Hepatocyte (in vitro differentiated cells): ENCODE results near the gene RBFOX2. TPM values are rescaled to one million over a fixed set of nuclear protein-coding genes. Genes with fewer than 3 reads are reported as not detected.

ENCODE experiments used
- DNase-seq: peaks from one replicate; pipeline ENCODE4 v3.0.0-alpha.2; 2016; ENCODE audit warnings: low spot score
- H2AFZ ChIP-seq: fragments of 200-600 bp; sonication (generic); 2 replicates; pipeline ENCODE4 v1.6.0; 2016; ENCODE audit warnings: antibody characterized with exemption, mild to moderate bottlenecking
- H3K27ac ChIP-seq: fragments of 200-600 bp; sonication (generic); 2 replicates; pipeline ENCODE4 v1.5.1; 2016; ENCODE audit warnings: mild to moderate bottlenecking
- H3K27me3 ChIP-seq: fragments of 200-600 bp; sonication (generic); 2 replicates; pipeline ENCODE4 v1.6.1; 2016
- H3K36me3 ChIP-seq: fragments of 200-600 bp; sonication (generic); replicated peaks from 2 replicates; pipeline ENCODE4 v1.5.1; 2016; ENCODE audit warnings: low read depth; ENCODE audit not compliant: insufficient read depth
- H3K4me1 ChIP-seq: fragments of 200-600 bp; sonication (generic); 2 replicates; pipeline ENCODE4 v1.5.1; 2016; ENCODE audit warnings: mild to moderate bottlenecking, moderate library complexity; ENCODE audit not compliant: insufficient read depth
- H3K4me2 ChIP-seq: fragments of 200-600 bp; sonication (generic); 2 replicates; pipeline ENCODE4 v1.6.0; 2016
- H3K4me3 ChIP-seq: fragments of 200-600 bp; sonication (generic); 2 replicates; pipeline ENCODE4 v1.5.1; 2016; ENCODE audit warnings: mild to moderate bottlenecking
- H3K79me2 ChIP-seq: fragments of 200-600 bp; sonication (generic); 2 replicates; pipeline ENCODE4 v1.6.0; 2017; ENCODE audit warnings: mild to moderate bottlenecking
- H3K9me2 ChIP-seq: fragments of 200-600 bp; sonication (generic); replicated peaks from 2 replicates; pipeline ENCODE4 v1.6.0; 2017; ENCODE audit warnings: mild to moderate bottlenecking; ENCODE audit not compliant: insufficient read depth
- H3K9me3 ChIP-seq: fragments of 200-600 bp; sonication (generic); 2 replicates; pipeline ENCODE4 v1.5.1; 2016; ENCODE audit warnings: low read depth, mild to moderate bottlenecking
- H4K20me1 ChIP-seq: fragments of 200-600 bp; sonication (generic); 2 replicates; pipeline ENCODE4 v1.6.0; 2016; ENCODE audit warnings: mild to moderate bottlenecking; ENCODE audit not compliant: insufficient read depth, poor library complexity, severe bottlenecking
- EZH2 ChIP-seq: fragments of 200-600 bp; sonication (generic); IDR thresholded peaks from 2 replicates; pipeline ENCODE4 v1.6.1; 2016; ENCODE audit warnings: antibody characterized with exemption, mild to moderate bottlenecking, borderline replicate concordance
- EZH2phosphoT487 ChIP-seq: fragments of 200-600 bp; sonication (generic); IDR thresholded peaks from one replicate; pipeline ENCODE4 v1.6.1; 2018; ENCODE audit warnings: antibody characterized with exemption, mild to moderate bottlenecking, low read depth, moderate library complexity; ENCODE audit not compliant: unreplicated experiment, severe bottlenecking
- WGBS: methylation state at CpG from one replicate; pipeline ENCODE4 v1.1.6; 2016; ENCODE audit warnings: low lambda C conversion rate; ENCODE audit errors: missing lambda C conversion rate; 5-methylcytosine and 5-hydroxymethylcytosine counted together
- polyA plus RNA-seq: library from polyadenylated mRNA; unstranded; fragments of >200 nt; fragmentation: Nextera tagmentation; extraction: Ambion mirVana; gene quantifications from 2 replicates; pipeline ENCODE4 v1.2.1, GENCODE V29; 2016
- total RNA-seq: library from RNA; depleted of rRNA; stranded (reverse); fragments of >200 nt; gene quantifications from 2 replicates; pipeline ENCODE4 v1.2.3, GENCODE V29; 2014
- TF ChIP-seq, protein P1 (sequence below): fragments of 200-600 bp; sonication (generic); IDR thresholded peaks from 2 replicates; pipeline ENCODE4 v1.5.1; 2016; ENCODE audit warnings: antibody characterized with exemption, mild to moderate bottlenecking; ENCODE audit not compliant: poor library complexity

RBFOX2 gene
- total and polyA plus RNA-seq, 2 experiments from 2014 or later: 76.7 to 133 TPM

DNA sequence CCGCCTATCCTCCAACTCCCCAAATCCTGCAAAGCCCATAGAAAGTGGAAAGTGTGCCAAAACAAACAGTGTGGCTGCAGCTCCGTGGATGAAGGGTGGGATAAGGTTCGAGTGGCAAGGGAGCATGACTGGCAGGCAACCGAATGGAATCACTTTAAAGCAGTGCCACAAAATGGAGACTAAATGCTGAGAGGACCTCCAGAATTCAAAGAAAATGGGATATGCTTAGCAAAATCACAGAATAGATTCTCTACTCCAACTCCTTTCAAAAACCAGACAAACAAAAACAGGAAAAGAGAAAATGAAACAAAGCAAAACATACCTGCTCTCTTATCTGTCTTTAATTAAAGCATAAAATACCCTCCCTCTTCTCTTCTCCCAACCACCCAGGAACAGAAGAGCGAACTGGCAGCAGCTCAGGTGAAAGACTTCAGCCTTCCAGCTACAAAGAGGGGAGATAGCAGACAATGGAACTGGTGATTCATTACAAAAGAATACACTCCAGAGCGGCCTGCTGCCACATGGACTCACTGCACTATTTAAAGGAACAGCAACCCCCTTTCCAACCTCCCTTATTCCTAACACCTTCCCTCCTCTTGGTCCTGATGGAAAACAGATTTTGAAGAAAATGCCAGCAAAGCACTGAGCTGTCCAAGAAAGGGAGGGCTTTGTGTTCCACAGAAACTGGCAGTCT lies 192.5 kb downstream of the RBFOX2 start:
- H3K9me3 ChIP-seq: no peaks in the 10 kb centered on the region
- peaks cover 82% of the 10 kb centered on the region for H3K79me2 ChIP-seq
- H3K4me1 ChIP-seq: peaks cover 32% of the 10 kb centered on the region
- H3K9me2 ChIP-seq: no peaks in the 10 kb centered on the region
- peaks cover 36% of the 10 kb centered on the region for H4K20me1 ChIP-seq
- TF ChIP-seq, protein P1, sequence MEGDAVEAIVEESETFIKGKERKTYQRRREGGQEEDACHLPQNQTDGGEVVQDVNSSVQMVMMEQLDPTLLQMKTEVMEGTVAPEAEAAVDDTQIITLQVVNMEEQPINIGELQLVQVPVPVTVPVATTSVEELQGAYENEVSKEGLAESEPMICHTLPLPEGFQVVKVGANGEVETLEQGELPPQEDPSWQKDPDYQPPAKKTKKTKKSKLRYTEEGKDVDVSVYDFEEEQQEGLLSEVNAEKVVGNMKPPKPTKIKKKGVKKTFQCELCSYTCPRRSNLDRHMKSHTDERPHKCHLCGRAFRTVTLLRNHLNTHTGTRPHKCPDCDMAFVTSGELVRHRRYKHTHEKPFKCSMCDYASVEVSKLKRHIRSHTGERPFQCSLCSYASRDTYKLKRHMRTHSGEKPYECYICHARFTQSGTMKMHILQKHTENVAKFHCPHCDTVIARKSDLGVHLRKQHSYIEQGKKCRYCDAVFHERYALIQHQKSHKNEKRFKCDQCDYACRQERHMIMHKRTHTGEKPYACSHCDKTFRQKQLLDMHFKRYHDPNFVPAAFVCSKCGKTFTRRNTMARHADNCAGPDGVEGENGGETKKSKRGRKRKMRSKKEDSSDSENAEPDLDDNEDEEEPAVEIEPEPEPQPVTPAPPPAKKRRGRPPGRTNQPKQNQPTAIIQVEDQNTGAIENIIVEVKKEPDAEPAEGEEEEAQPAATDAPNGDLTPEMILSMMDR: no peak
- no peak for TF ChIP-seq EZH2phosphoT487
- H3K4me3 ChIP-seq: peak overlapping the region; percentile 26
- no peaks in the 10 kb centered on the region for H3K36me3 ChIP-seq
- peak; percentile 80 for DNase-seq
- no peak overlapping the region for H2AFZ ChIP-seq
- peak overlapping the region; percentile 90 for H3K27ac ChIP-seq
- WGBS: 2% methylated on average over 6 of the region's 6 CpGs
- no peaks in the 10 kb centered on the region for H3K27me3 ChIP-seq
- peak overlapping the region; percentile 79 for H3K4me2 ChIP-seq

DNA sequence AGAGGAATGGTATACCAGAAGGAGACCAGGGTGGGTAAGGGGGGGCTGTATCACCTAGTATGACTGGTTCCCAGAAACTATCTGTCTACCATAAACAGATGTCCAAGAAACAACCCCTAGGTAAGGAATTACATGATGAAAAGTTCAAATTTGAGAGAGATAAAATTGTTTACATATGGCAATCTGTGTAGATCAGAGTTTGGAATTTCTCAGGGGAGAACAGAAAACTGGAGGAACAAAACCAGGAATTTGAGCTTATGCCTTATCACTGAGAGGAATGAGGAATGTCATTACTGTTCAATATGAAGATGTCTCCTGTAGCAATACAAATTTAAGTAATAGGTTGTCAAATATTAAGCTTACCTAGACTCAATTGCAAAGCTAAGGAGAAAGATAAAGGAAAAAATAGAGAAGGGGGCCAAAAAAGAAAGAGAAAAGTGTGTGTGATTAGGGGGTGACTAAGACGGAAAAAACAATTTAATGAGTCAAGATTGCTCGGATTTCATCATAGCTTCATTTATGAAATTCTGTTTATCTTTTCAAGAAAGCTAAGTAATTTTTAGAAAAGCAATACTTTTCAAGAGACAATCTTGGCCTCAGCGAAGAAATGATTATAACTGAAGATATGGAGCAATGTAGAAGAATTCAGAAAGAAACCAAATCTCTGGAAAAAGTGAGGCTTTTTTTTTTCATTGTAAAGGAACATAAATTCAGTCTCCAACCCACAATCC lies 193.2 kb downstream of the RBFOX2 start:
- Histone ChIP-seq H3K9me2 (no peaks in the 10 kb centered on the region), H3K4me1 (peaks cover 32% of the 10 kb centered on the region), H3K4me2 (peak overlapping the region; percentile 79), H4K20me1 (peaks cover 42% of the 10 kb centered on the region), H3K36me3 (no peaks in the 10 kb centered on the region), H3K4me3 (peak overlapping the region; percentile 26), H3K79me2 (peaks cover 84% of the 10 kb centered on the region), H3K27me3 (no peaks in the 10 kb centered on the region), H3K9me3 (no peaks in the 10 kb centered on the region), H2AFZ (no peak overlapping the region), H3K27ac (peak overlapping the region; percentile 90)
- TF ChIP-seq, protein P1: no peak
- TF ChIP-seq EZH2phosphoT487 (no peak), EZH2 (no peak)
- no peak for DNase-seq
- 19% methylated on average over 3 of the region's 3 CpGs for WGBS

DNA sequence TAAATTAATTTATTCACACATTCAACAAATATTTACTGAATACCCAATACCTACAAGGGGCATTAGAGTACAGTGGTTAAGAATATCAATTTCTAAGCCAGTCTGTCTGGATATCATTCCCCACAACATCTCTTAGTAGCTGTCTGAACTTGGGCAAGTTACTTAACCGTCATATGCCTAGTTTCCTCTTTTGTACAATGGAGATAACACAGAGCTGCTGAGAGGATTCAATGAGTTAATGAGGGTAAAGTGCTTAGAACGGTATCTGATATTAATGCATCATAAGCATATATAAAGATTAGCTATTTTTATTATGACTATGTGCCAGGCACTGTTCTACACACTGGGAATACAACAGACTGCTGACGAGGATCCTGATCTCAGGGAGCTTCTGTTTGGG lies 194.6 kb downstream of the RBFOX2 start:
- Histone ChIP-seq H3K4me1 (peaks cover 32% of the 10 kb centered on the region), H3K9me2 (no peaks in the 10 kb centered on the region), H3K4me3 (no peak overlapping the region), H3K27ac (peak overlapping the region; percentile 90), H3K9me3 (no peaks in the 10 kb centered on the region), H4K20me1 (peaks cover 56% of the 10 kb centered on the region), H2AFZ (no peak overlapping the region), H3K4me2 (peak overlapping the region; percentile 79), H3K79me2 (peaks cover 91% of the 10 kb centered on the region), H3K36me3 (no peaks in the 10 kb centered on the region), H3K27me3 (no peaks in the 10 kb centered on the region)
- DNase-seq: no peak
- TF ChIP-seq, protein P1: no peak
- TF ChIP-seq EZH2 (no peak), EZH2phosphoT487 (no peak)
- WGBS: 36% methylated on average over 3 of the region's 3 CpGs
